CD4-positive, alpha-beta T cell treated with Interferon alpha-2 for 1 hour (primary cell): ENCODE measurements around the gene NKTR.

Source experiments
- DNase-seq, 2 donors: peaks; one replicate each; pipeline ENCODE4 v3.0.0-alpha.2; 2020 to 2022

Gene NKTR

DNA sequence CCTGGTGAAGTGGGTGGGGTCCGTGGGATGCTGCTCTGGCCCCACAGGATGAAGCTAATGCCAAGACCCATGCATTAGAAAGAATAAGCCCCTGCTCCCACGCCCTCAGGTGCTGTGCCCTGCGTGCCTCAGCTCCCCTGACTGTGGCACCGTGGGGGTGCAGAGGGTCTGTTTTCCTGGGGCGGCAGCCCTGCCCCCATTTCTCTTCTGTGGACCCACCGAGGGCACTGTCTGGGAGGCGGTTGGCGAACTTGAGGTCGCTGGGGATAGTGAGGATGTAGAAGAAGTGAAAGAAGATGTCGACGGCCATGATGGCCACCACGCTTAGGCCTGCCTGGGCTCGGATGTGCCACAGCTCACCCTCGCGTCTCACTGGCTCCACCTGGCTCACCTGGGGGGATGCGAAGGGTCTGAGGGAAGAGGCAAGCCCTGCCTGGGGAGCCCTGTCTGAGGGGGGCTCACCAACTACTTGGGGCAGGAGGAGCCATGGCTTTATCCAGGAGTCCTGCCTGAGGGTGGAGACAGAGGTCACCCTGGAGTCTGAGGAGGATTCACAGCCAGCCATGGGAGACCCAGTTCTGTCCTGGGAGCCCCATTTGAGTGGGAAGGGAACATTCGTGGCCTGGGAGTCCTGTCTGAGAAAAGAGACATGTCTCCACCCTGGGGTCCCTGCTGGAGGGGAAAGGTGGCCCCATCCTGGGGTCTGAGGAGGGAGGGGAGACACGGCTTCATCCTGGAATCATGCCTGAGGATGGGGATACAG is 97.0 kb downstream of the NKTR start:
- DNase-seq: no peak
